HCT116 (cell line): ENCODE data around the gene KRT1. TPM values are rescaled to one million over a fixed set of nuclear protein-coding genes. Genes with fewer than 3 reads are reported as not detected.

ENCODE experiments used
- ATAC-seq: fragments of 200-7000 bp; cut with Tn5 transposase; 2 replicates; pipeline ENCODE4 v1.9.1; 2020; ENCODE audit warnings: mild to moderate bottlenecking, moderate library complexity
- BruUV-seq: library from RNA; stranded (reverse); fragments of 400-500 nt; replicated peaks from 2 replicates; lab custom pipeline; 2021; lab: Mats Ljungman, UMichigan
- CTCF ChIA-PET: fragments of 300-600 bp; sonication (Branson Sonifier 250); formaldehyde crosslinking; loops from one replicate; lab custom pipeline; 2021; ENCODE audit warnings: antibody characterized with exemption; lab: Charles Lee
- POLR2A ChIA-PET: fragments of 300-600, 350-600 bp; sonication (Branson Sonifier 250); formaldehyde crosslinking; loops from one replicate; lab custom pipeline; 2021; ENCODE audit warnings: antibody characterized with exemption; lab: Charles Lee
- RAD21 ChIA-PET, 2 experiments: fragments of 300-600 bp; sonication (Branson Sonifier 250); formaldehyde crosslinking; loops; one replicate each; lab custom pipeline; 2023; ENCODE audit warnings: low total read pairs in 2 of 2; ENCODE audit not compliant: uncharacterized antibody in 2 of 2, unreplicated experiment in 2 of 2, low non-redundant PET in 1 of 2; lab: Charles Lee
- DNase-seq: peaks from one replicate; pipeline ENCODE4 v3.0.0-alpha.2; 2010; ENCODE audit warnings: low read depth, low spot score
- H2AFZ ChIP-seq: fragments of 200-600 bp; shearing (Covaris generic), sonication (generic); 2 replicates; pipeline ENCODE4 v1.6.1; 2017; ENCODE audit warnings: low read depth, mixed run types, mixed read lengths, antibody characterized with exemption, low read length; ENCODE audit not compliant: poor library complexity, severe bottlenecking
- H3K27ac ChIP-seq: 2 replicates; pipeline ENCODE4 v1.5.1; 2012; ENCODE audit warnings: low read depth, low read length
- H3K27me3 ChIP-seq: fragments of 200-600 bp; sonication (generic); 2 replicates; pipeline ENCODE4 v1.6.1; 2016; ENCODE audit warnings: mixed run types, low read length, mixed read lengths; ENCODE audit not compliant: insufficient read depth
- H3K36me3 ChIP-seq, 2 experiments: fragments of 200-500 bp in 1 of 2; fragments of 200-600 bp in 1 of 2; sonication (Bioruptor generic) in 1 of 2; sonication (generic) in 1 of 2; 2 replicates each; pipeline versions ENCODE4 v1.5.1 to v1.6.1; 2014 to 2016; ENCODE audit warnings: low read length in 2 of 2, inconsistent platforms in 1 of 2, mixed read lengths in 1 of 2, mixed run types in 1 of 2; ENCODE audit not compliant: insufficient read depth in 2 of 2, control insufficient read depth in 1 of 2
- H3K4me1 ChIP-seq, 2 experiments: fragments of 200-600 bp in 1 of 2; sonication (generic) in 1 of 2; 2 replicates each; pipeline versions ENCODE4 v1.5.1 to v1.6.1; 2012 to 2017; ENCODE audit warnings: low read length in 2 of 2, inconsistent platforms in 1 of 2, mild to moderate bottlenecking in 1 of 2, mixed read lengths in 1 of 2, mixed run types in 1 of 2, moderate library complexity in 1 of 2; ENCODE audit not compliant: insufficient read depth in 2 of 2, control insufficient read depth in 1 of 2
- H3K4me2 ChIP-seq: fragments of 200-600 bp; sonication (generic); 2 replicates; pipeline ENCODE4 v1.6.1; 2017; ENCODE audit warnings: mixed run types, low read length, mixed read lengths
- H3K4me3 ChIP-seq, 2 experiments: fragments of 200-600 bp in 1 of 2; sonication (generic) in 1 of 2; replicated peaks in 1 of 2; 2 replicates each; pipeline ENCODE4 v1.5.1; 2011 to 2016; ENCODE audit warnings: low read length in 2 of 2, control low read depth in 1 of 2, low read depth in 1 of 2, mild to moderate bottlenecking in 1 of 2, mixed read lengths in 1 of 2, mixed run types in 1 of 2
- H3K79me2 ChIP-seq: fragments of 200-600 bp; sonication (generic); 2 replicates; pipeline ENCODE4 v1.6.1; 2017; ENCODE audit warnings: mild to moderate bottlenecking, mixed run types, low read length, moderate library complexity, mixed read lengths; ENCODE audit not compliant: insufficient read depth
- H3K9ac ChIP-seq: fragments of 200-600 bp; sonication (generic); 2 replicates; pipeline ENCODE4 v1.6.1; 2016; ENCODE audit warnings: low read length, mixed read lengths
- H3K9me2 ChIP-seq: fragments of 200-600 bp; sonication (generic), shearing (Covaris generic); 2 replicates; pipeline ENCODE4 v1.6.1; 2017; ENCODE audit warnings: mixed run types, mild to moderate bottlenecking, moderate library complexity; ENCODE audit not compliant: insufficient read depth
- H3K9me3 ChIP-seq, 2 experiments: fragments of 200-500 bp in 1 of 2; fragments of 200-600 bp in 1 of 2; sonication (Bioruptor generic) in 1 of 2; sonication (generic) in 1 of 2; 2 replicates each; pipeline ENCODE4 v1.6.1; 2014 to 2017; ENCODE audit warnings: low read length in 2 of 2, mixed read lengths in 2 of 2, inconsistent platforms in 1 of 2, low read depth in 1 of 2, mild to moderate bottlenecking in 1 of 2, mixed run types in 1 of 2, moderate library complexity in 1 of 2; ENCODE audit not compliant: control insufficient read depth in 1 of 2, insufficient read depth in 1 of 2
- H4K20me1 ChIP-seq: fragments of 200-600 bp; sonication (generic), shearing (Covaris generic); 2 replicates; pipeline ENCODE4 v1.6.1; 2017; ENCODE audit warnings: mixed run types, mild to moderate bottlenecking, moderate library complexity; ENCODE audit not compliant: insufficient read depth
- ATF3 ChIP-seq: IDR thresholded peaks from 2 replicates; pipeline ENCODE4 v1.6.1; 2012
- CEBPB ChIP-seq: IDR thresholded peaks from 2 replicates; pipeline ENCODE4 v1.6.1; 2012; ENCODE audit warnings: low read depth
- CTCF ChIP-seq, 3 experiments: fragments of 200-600 bp in 1 of 3; sonication (generic) in 1 of 3; IDR thresholded peaks in 2 of 3; conservative IDR thresholded peaks in 1 of 3; 2 replicates each; pipeline ENCODE4 v1.5.1; 2012 to 2017; ENCODE audit warnings: low read depth in 2 of 3, low read length in 2 of 3, antibody characterized with exemption in 1 of 3, borderline replicate concordance in 1 of 3, control low read depth in 1 of 3, mild to moderate bottlenecking in 1 of 3, mixed read lengths in 1 of 3, mixed run types in 1 of 3, moderate library complexity in 1 of 3; ENCODE audit not compliant: insufficient read depth in 1 of 3
- ELF1 ChIP-seq: IDR thresholded peaks from 2 replicates; pipeline ENCODE4 v1.6.1; 2012; ENCODE audit warnings: low read depth, borderline replicate concordance
- EZH2 ChIP-seq: fragments of 200-600 bp; sonication (generic); IDR thresholded peaks from 2 replicates; pipeline ENCODE4 v1.6.1; 2017; ENCODE audit warnings: antibody characterized with exemption, mixed run types
- EZH2phosphoT487 ChIP-seq: fragments of 200-600 bp; IDR thresholded peaks from 2 replicates; pipeline ENCODE4 v1.6.1; 2018; ENCODE audit warnings: antibody characterized with exemption, borderline replicate concordance
- JUND ChIP-seq: IDR thresholded peaks from 2 replicates; pipeline ENCODE4 v1.6.1; 2012
- MAX ChIP-seq: IDR thresholded peaks from 2 replicates; pipeline ENCODE4 v1.6.1; 2012
- POLR2A ChIP-seq: IDR thresholded peaks from 2 replicates; pipeline ENCODE4 v1.7.0; 2011; ENCODE audit warnings: borderline replicate concordance; ENCODE audit not compliant: insufficient read depth, insufficient read length; ENCODE audit errors: extremely low read depth
- RAD21 ChIP-seq: IDR thresholded peaks from 2 replicates; pipeline ENCODE4 v1.6.1; 2012; ENCODE audit warnings: low read depth, mild to moderate bottlenecking
- SIN3A ChIP-seq: IDR thresholded peaks from 2 replicates; pipeline ENCODE4 v1.6.1; 2012; ENCODE audit warnings: low read depth
- YY1 ChIP-seq: IDR thresholded peaks from 2 replicates; pipeline ENCODE4 v1.6.1; 2011; ENCODE audit warnings: low read length, low read depth, moderate library complexity, mild to moderate bottlenecking; ENCODE audit not compliant: insufficient replicate concordance; ENCODE audit errors: extremely low read depth
- ZBTB33 ChIP-seq: IDR thresholded peaks from 2 replicates; pipeline ENCODE4 v1.6.1; 2011; ENCODE audit warnings: mild to moderate bottlenecking, low read length, moderate library complexity; ENCODE audit not compliant: insufficient replicate concordance; ENCODE audit errors: extremely low read depth
- ZNF274 ChIP-seq: fragments of 200-500 bp; sonication (Bioruptor generic); IDR thresholded peaks from 2 replicates; pipeline ENCODE4 v1.6.1; 2014; ENCODE audit warnings: mild to moderate bottlenecking, low read depth, low read length, inconsistent platforms
- intact Hi-C: fragments of 100-400 bp; cut with micrococcal nuclease; formaldehyde crosslinking; loops from 2 replicates; pipeline ENCODE4 v1.10.0; 2022
- total RNA-seq: library from RNA; stranded (reverse); gene quantifications from one replicate; pipeline ENCODE4 v1.2.1, GENCODE V29; 2021; ENCODE audit not compliant: unreplicated experiment

The KRT1 gene
- total RNA-seq, 1 experiment from 2014 or later, result 0.20 TPM

- H3K9me2 ChIP-seq, result no peaks in the 10 kb centered on the region
- TF ChIP-seq EZH2phosphoT487, result no peak
- no peak for TF ChIP-seq ZNF274
- TF ChIP-seq RAD21, result no peak
- intact Hi-C loops, result no loop called here
- ChIA-PET POLR2A (no interaction called here), CTCF (no interaction called here), RAD21 (no interaction called here)
- no peak overlapping the region for H3K4me2 ChIP-seq
- no peaks in the 10 kb centered on the region for H3K36me3 ChIP-seq
- H4K20me1 ChIP-seq, result no peaks in the 10 kb centered on the region
- ATAC-seq, result no peak
- no peaks in the 10 kb centered on the region for H3K79me2 ChIP-seq
- peaks cover 12 to 18% of the 10 kb centered on the region in 2 experiments for H3K4me1 ChIP-seq
- BruUV-seq, result no TSS peak
- H3K9me3 ChIP-seq, result no peaks in the 10 kb centered on the region
- H3K9ac ChIP-seq, result no peak overlapping the region
- no peaks in the 10 kb centered on the region for H3K27me3 ChIP-seq
- no peak for DNase-seq
- H2AFZ ChIP-seq, result no peak overlapping the region
- H3K4me3 ChIP-seq, result no peak overlapping the region
- H3K27ac ChIP-seq, result no peak overlapping the region
These were observed 20.3 kb downstream of the KRT1 start for GRCh38 chr12:52659951-52660350.

GRCh38 chr12:52659395-52659794 is 20.8 kb downstream of the KRT1 start:
- Histone ChIP-seq H2AFZ (no peak overlapping the region), H3K4me1 (peaks cover 15 to 21% of the 10 kb centered on the region in 2 experiments), H3K4me3 (no peak overlapping the region), H3K79me2 (no peaks in the 10 kb centered on the region), H4K20me1 (no peaks in the 10 kb centered on the region), H3K27me3 (0 out of 2 replicates have a peak, but pooled peaks cover under 1% of the 10 kb centered on the region), H3K9ac (no peak overlapping the region), H3K4me2 (no peak overlapping the region), H3K27ac (no peak overlapping the region), H3K9me2 (no peaks in the 10 kb centered on the region), H3K36me3 (no peaks in the 10 kb centered on the region), H3K9me3 (no peaks in the 10 kb centered on the region)
- ChIA-PET POLR2A (no interaction called here), RAD21 (no interaction called here), CTCF (no interaction called here)
- no peak for DNase-seq
- BruUV-seq, result no TSS peak
- no peak for ATAC-seq
- intact Hi-C loops, result no loop called here
- TF ChIP-seq CEBPB (no peak), EZH2 (no peak), ELF1 (no peak), JUND (no peak), ZBTB33 (no peak), POLR2A (no peak), CTCF (IDR thresholded peaks at IDR 0.05 in 2 of 3, conservative IDR thresholded peaks at IDR 0.05 in 1 of 3; ENCODE audit: borderline replicate concordance in 1 of 3, insufficient read depth in 1 of 3, low read depth in 2 of 3, low read length in 2 of 3) (no peak), YY1 (no peak), SIN3A (no peak), ATF3 (no peak), MAX (no peak)
